ENCODE measurements around the gene TCF4.
"Not testable (repeated sequence)": the region's sequence is repeated elsewhere in the genome, so short reads cannot be mapped to it uniquely, and the experiment has no call there.

TCF4 gene

GRCh38 chr18:55500316-55501086, 87.5 kb downstream of the TCF4 start:
- no peak for DNase-seq

DNA sequence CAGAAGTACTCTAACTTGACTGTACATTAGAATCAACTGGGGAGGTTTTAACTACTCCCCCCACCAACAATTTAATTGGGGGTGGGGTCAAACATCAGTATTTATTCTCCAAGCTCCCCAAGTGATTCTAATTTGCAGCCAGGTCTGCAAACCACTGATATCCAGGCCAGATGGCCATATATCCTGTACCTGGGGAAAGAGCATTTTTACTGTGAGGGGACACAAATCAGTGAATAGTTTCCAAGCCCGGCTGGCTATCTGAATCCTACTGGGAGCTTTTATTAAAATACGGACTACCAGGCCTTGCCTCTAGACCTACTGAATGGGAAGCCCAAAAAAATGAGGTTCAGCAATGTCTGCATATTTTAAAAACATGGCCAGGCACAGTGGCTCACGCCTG, 88.5 kb downstream of the TCF4 start:
- no peak for DNase-seq

GRCh38 chr18:55497825-55498403, 90.1 kb downstream of the TCF4 start:
- DNase-seq = no peak

DNA sequence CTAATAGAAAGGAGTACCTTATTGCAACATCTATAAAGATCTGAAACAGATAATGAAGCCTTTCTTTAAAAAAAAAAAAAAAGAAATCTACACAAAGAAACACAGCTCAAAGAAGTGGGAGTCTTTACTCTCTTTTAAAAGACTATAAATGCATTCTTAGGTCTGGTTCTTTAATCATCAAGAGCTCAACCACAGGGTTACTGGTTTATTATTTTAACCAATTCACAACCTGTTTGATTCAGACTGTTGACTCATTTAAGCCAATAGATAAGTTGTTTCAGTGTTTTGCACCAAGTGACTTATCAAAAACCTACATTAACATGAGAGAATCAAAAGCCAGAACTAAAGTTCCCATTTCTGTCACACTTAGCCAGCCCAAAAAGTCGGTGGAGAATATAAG, 93.1 kb downstream of the TCF4 start:
- DNase-seq = no peak

- no peak for DNase-seq
Observed at GRCh38 chr18:55494441-55494840, 93.6 kb downstream of the TCF4 start.

GRCh38 chr18:55491616-55492015, 96.4 kb downstream of the TCF4 start:
- no peak for DNase-seq

GRCh38 chr18:55489034-55489986, 98.7 kb downstream of the TCF4 start:
- DNase-seq = no peak

DNA sequence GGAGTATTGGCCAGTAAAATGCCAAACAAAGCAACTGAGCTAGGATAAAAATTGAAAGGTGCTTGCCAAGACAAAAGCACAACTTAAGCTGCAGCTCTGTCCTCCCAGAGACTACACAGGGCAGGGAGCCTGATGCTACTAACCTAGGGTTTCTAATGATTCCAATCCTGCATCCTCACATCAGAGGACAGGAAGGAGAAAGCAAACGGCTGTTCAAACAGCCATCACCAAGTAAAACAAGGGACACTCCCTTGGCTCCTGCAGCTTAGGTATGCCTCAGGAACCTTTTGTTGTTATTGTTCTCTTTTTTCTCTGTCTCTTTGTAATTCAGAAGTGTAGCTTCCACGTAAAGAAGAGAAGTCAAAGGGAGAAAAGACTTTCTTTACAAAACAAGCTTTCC, 99.5 kb downstream of the TCF4 start:
- DNase-seq = no peak

- DNase-seq = no peak
Observed at GRCh38 chr18:55487997-55488396, 100.0 kb downstream of the TCF4 start.

GRCh38 chr18:55486936-55487335, 101.1 kb downstream of the TCF4 start:
- no peak for DNase-seq

GRCh38 chr18:55485666-55486065, 102.3 kb downstream of the TCF4 start:
- no peak for DNase-seq

- DNase-seq = no peak
Observed at GRCh38 chr18:55484773-55485172, 103.2 kb downstream of the TCF4 start.

DNA sequence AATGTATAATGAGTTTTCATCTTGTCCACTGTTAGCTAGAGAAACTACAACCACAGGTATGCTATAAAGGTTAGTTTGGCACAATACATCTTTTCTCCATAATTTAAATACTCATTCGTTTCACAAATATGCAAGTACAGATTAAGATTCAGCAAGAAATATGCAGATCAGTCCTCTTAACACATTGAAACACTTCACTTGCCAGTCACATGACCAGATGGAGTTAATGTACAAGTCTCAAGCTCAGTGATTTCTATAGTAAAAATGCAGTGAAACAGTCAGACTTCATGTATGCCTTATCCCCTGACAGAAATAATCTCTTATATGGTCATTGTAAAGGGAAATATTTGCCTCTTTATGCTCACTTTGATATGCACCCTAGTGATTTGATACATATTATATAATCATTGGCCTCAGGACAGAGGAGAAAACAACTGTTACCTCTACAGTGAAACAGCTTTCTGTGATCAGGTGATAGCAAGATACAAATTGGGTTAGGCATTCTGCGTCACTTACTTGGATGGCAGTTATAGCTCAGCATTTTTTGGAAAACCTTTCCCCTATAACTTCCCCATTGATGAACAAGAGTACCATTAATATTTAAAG, 104.6 kb downstream of the TCF4 start:
- DNase-seq = no peak

DNA sequence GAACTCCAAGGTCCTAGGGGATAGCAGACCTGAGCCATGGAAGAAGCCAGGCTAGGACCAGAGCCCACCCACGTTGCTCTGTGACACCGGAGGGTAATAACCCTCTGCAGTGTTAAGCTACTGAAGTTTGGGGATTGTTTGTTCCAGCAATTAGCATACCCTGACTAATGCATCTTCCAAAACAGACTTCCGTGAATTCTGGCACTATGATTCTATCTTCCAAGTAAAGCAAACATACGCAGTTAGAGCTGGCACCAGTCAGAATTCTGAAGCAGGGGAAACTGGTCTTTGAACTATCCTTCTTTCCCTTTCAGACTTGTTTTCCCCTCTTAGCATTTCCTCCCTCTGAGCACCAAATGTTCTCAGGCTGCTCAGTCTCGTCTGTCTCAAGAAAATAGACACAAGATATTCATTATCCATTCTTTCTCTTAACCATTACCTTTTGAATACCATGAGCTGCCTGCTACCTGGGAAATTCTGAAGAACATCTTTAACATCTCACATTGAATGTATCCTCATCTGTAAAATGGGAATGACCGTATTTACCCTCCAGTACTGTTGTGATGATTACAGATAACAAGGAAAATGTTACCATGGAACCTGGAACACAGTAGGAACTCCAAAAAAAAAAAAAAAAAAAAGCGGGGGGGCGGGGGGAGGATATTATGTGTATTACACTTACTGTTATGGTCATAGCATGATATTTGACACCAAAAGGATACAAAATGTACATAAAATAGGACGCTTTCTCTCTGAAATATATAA, 108.2 kb downstream of the TCF4 start:
- no peak for DNase-seq

GRCh38 chr18:55477860-55478581, 110.0 kb downstream of the TCF4 start:
- DNase-seq = no peak

DNA sequence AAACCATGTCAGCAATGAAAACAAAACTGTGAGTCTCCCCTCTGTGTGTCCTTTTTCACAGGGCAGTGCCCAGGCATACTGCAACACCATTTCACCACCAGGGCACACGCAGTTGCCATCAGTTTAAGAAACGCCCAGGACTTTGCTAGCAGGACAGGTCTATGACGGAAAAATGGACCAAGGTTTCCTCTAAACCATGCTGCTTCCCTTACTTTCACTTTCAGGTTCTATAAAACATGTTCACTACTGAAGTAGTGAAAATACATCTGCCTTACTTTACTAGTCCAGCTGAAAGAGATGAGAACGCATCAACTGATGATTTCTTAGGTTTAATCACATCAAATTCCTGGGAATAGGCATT, 110.5 kb downstream of the TCF4 start:
- DNase-seq = no peak

- no peak for DNase-seq
Observed at GRCh38 chr18:55475916-55476315, 112.1 kb downstream of the TCF4 start.

DNA sequence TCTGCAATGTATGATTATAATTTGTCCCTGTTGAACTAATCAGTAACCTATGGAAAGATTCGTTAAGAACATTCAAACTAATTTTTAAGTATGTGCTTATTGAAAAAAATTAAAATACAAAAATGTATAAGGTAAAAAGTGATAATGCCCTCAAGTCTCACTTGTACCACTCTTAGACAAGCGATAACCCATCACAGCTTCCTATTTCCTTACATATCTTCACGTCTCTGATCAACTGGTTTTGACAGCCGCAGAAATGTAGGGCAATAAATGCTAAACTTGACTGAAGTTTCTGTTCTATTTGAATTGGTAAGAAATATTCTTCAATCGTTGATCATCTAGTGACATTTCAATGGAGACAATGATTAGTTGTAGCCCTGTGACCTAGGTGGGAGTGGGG, 112.5 kb downstream of the TCF4 start:
- DNase-seq = no peak

GRCh38 chr18:55473560-55473959, 114.4 kb downstream of the TCF4 start:
- no peak for DNase-seq

DNA sequence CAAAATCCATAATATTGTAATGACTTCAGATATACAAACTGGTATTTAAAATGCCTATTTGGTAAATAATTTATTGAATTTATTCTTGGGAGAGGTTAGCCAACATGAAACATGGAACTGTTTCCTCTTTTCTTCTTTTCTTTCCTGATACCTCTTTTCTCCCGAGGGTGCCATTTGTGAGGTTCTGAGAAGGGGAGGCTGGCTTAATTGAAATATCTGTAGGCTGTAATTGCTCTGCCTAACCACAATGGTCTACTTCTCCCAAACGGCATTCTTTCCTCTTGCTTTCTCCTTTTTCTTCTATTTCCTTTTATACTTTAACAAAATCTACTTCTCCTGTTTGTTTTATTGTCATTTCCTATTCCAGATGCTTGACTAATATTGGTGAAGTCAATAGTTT, 114.9 kb downstream of the TCF4 start:
- no peak for DNase-seq

DNA sequence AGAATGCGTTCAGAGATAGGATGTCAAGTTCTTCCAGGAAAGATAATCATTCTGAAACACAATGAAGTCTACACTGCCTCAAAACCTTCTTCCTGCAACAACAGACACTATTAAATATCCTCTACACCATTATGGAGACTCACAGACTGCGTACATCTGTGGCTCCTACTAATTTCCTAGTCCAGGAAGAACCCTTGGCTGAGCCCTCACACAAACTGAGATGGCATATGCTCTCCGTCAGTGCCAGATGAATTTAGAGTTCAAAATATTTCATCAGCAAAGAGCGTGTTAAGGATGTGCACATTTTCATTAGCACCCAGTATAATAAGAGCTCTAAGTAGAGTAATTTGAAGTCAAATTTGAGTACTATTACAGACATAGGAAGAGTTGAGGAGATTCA, 117.2 kb downstream of the TCF4 start:
- DNase-seq = no peak

GRCh38 chr18:55469134-55469533, 118.9 kb downstream of the TCF4 start:
- not testable (repeated sequence) for DNase-seq
